Measurements from ENCODE around the gene TNRC6A. TPM values are rescaled to one million over a fixed set of nuclear protein-coding genes. Genes with fewer than 3 reads are reported as not detected.
"Not testable (repeated sequence)": the region's sequence is repeated elsewhere in the genome, so short reads cannot be mapped to it uniquely, and the experiment has no call there.

The TNRC6A gene
- total RNA-seq, 1 experiment from 2014 or later: 23.5 TPM

DNA sequence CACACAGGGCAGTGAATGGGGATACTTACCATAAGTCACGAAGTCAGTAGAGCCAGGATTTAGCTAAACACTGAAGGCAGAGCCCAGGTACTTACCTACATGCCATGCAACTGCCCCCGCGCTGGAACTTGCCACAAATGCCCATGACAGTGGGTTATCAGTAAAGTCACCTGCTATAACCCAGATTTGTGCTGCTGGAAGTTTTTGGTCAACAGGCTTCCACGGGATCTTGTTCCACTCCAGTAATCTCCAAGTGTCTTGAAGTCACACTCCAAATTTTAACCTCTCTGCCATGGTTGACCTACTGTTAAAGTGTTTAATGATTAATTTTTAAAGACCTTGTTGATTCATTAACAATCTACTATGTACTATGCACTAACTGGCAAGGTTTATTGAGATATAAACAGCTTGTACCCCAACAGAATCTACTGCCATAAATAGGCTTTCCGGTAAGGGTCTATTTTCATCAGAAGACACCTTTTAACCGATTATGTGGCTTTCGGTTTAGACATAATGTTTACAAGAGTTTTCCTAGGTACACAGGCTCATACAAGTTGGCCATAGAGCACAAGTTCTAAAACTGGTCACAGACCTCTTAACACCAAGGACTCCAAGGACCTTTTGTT, 110.0 kb downstream of the TNRC6A start:
- no peak for DNase-seq (ENCODE audit: extremely low read depth, low read depth)

- no peak for DNase-seq (ENCODE audit: extremely low read depth, low read depth)
Observed at GRCh38 chr16:24841291-24841690, 111.8 kb downstream of the TNRC6A start.

DNA sequence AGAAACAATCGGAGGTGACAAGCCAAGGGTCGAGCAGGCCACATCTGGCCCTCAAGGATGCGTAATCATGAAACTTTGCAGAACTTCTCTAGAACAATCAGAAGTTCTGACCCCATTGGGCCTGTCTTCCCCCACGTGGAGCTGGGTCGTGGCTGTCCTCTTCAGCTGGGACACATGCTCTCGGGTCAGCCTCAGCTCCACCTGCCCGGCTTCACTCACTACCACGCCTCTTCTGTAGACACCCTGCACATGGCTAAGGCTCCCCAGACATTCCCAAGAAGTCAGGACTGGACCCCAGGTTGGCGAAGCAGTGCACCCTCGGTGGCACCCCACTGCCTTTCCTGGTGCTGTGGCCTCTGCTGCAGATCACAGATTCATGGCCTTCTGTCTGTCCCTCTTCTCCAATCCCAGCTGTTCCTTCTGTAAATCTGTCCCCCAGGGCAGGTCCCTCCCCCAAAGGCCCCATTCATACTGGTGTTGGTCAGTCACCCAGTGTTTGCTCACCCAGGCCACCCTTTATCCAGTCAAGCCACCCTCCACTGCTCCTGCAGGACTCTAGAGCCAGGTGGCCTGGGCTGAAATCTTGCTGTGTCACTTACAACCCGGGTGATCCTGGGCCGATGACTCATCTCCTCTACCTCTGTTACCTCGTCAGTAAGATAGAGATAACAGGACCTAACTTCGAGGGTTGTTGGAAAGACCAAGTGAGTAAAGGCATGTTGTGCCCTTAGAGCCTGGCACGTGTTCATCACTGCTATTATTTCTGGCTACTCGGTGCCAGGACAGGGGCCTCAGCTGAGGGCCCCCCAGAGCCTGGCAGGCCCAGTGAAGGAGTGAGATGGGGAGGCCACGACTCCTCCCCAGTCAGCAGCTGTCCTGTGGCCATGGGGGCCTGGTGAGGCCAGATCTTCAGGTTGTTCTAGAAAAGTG, 114.9 kb downstream of the TNRC6A start:
- DNase-seq (ENCODE audit: extremely low read depth, low read depth): peak; percentile 13

DNA sequence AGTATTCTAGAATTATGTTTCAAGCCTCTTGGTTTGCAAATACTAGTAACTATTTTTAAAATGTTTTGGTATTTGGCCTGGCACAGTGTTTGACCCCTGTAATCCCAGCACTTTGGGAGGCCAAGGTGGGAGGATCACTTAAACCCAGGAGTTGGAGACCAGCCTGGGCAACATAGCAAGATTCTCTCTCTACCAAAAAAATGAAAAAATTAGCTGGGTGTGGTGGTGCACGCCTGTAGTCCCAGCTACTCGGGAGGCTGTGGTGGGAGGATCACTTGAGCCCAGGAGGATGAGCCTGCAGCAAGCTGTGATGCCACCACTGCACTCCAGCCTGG, 115.5 kb downstream of the TNRC6A start:
- not testable (repeated sequence) for DNase-seq (ENCODE audit: extremely low read depth, low read depth)

GRCh38 chr16:24845726-24846547, 116.5 kb downstream of the TNRC6A start, which contains the start of gene SLC5A11:
Gene SLC5A11, plus strand, starts transcription at chr16:24845963. Its CDS starts 12,681 bp downstream, at chr16:24858644.
- DNase-seq (ENCODE audit: extremely low read depth, low read depth): no peak

DNA sequence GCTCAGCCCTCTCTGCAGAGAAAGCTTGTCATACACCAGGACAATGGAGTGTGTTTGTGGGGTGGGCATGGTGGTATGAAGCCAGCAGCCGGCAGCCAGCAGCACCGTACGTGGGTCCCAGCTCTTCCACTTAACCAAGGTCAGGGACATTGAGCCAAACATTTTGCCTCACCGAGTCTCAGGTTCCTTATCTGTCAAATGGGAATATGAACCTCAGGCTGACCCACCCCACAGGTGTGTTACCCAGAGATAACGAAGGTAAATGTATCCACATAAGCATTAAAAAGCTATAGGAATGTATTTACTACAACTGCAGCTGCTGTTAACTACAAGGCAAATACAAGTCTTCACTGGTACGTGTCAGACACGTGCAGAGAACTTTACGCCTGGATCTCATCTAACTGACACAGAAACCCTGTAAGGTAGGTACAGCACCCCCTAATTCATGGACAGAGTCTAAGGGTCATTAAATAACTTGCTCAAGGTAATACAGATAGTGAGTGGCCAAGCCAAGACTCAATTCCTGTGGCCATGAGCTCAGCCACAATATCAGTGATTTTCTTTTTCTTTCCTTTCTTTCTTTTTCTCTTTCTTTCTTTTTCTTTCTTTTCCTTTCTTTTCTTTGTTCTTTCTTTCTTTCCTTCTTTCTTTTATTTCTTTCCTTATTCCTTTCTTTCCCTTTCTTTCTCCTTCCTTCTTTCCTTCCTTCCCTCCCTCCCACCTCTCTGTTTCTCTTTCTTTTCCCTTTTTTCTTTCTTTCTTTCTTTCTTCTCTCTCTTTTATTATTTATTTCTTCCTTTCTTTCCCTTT, 117.3 kb downstream of the TNRC6A start:
- no peak for DNase-seq (ENCODE audit: extremely low read depth, low read depth)

- DNase-seq (ENCODE audit: extremely low read depth, low read depth): no peak
Observed at GRCh38 chr16:24847358-24847664, 117.9 kb downstream of the TNRC6A start.

DNA sequence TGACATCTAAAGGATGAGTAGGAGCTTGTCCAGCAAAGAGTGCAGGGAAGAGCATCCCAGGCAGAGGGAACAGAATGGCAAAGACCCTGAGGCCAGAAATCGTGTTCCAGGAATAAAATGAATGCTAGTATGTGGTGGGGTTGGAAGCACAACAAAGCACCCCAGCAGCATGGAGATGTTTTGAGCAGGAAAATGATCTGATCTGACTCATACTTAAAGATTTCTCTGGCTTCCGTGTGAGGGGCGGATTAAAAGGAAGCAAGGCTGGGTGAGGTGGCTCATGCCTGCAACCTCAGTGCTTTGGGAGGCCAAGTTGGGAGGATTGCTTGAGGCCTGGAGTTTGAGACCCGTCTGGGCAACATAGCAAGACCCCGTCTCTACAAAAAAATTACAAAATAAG, 118.6 kb downstream of the TNRC6A start:
- no peak for DNase-seq (ENCODE audit: extremely low read depth, low read depth)

- no peak for DNase-seq (ENCODE audit: extremely low read depth, low read depth)
Observed at GRCh38 chr16:24849641-24850040, 120.2 kb downstream of the TNRC6A start.

- no peak for DNase-seq (ENCODE audit: extremely low read depth, low read depth)
Observed at GRCh38 chr16:24850289-24850938, 121.0 kb downstream of the TNRC6A start.

DNA sequence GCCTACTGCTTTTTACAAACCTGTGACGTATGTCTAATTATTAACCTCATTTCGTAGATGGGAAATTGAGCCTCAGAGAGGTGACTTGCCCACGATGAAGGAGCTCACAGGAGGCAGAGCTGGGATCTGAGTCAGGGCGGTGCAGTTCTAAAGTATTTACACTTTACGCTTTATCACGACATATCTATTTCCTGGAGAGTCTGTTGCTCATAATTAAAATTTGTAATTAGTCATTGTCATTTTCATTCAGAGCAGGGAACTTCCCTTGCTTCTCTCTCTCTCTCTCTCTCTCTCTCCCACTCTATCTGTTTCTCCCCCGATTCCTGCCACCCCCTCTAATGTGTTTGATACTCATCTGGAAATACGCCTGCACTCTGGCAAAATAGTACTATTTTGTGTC, 122.2 kb downstream of the TNRC6A start:
- no peak for DNase-seq (ENCODE audit: extremely low read depth, low read depth)

GRCh38 chr16:24852281-24852721, 122.8 kb downstream of the TNRC6A start:
- DNase-seq (ENCODE audit: extremely low read depth, low read depth): no peak

DNA sequence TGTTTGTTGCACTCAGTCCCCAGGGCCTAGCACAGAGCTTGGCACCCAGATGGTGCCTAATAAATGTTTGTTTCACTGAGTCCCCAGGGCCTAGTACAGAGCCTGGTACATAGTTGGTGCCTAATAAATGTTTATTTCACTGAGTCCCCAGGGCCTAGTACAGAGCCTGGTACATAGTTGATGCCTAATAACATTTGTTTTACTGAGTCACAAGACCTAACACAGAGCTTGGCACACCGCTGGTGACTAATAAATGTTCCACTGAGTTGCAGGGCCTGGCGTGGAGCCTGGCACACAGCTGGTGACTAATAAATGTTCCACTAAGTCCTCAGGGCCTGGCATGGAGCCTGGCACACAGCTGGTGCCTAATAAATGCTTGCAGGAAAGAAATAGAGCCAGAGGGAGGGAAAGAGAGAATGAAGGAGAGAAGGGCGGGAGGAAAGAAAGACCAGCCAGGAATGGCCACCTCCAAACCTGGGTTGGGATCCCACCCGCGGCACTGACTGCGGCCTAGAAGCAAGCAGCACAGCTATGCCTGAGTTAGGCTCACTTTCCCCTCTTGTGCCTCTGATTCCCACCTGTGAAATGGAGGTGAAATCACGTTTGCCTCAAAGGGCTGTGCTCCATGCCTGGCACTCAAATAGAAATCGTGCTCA, 123.8 kb downstream of the TNRC6A start:
- no peak for DNase-seq (ENCODE audit: extremely low read depth, low read depth)

GRCh38 chr16:24853830-24854229, 124.4 kb downstream of the TNRC6A start:
- no peak for DNase-seq (ENCODE audit: extremely low read depth, low read depth)

- DNase-seq (ENCODE audit: extremely low read depth, low read depth): no peak
Observed at GRCh38 chr16:24854607-24855171, 125.2 kb downstream of the TNRC6A start.

GRCh38 chr16:24855678-24856077, 126.2 kb downstream of the TNRC6A start:
- no peak for DNase-seq (ENCODE audit: extremely low read depth, low read depth)

- DNase-seq (ENCODE audit: extremely low read depth, low read depth): not testable (repeated sequence)
Observed at GRCh38 chr16:24856871-24857270, 127.4 kb downstream of the TNRC6A start.

- peak; percentile 64 for DNase-seq (ENCODE audit: extremely low read depth, low read depth)
Observed at GRCh38 chr16:24858219-24859041, 129.0 kb downstream of the TNRC6A start.
